Activated CD4-positive, alpha-beta T cell treated with anti-CD3 and anti-CD28 coated beads, Interleukin-2, amount 50 U/mL, for 16 hours (primary cell): ENCODE results near the gene DSCAM.

Experiments used
- DNase-seq: peaks from one replicate; pipeline ENCODE4 v3.0.0-alpha.2; 2020

DSCAM gene

GRCh38 chr21:40760821-40761220 lies 86.1 kb downstream of the DSCAM start:
- no peak for DNase-seq

DNA sequence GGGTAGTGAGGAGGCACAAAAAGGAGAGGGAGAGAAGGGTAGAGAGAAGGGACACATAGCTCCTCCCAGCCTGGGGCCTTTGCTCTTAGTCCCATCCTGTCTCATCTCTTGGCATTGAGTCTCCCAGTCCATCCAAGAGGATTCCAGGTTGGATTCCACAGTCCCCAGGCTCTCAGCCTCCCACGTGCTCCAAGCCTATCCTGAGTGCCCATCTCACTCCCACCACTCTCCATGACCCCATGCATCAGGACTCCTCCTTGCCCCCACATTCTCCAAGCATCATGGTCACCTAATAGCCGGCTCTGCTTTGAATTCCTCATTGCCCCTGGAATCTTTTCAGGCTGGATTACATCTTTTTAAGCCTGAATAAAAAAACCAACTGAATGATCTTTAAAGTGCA lies 87.9 kb downstream of the DSCAM start:
- no peak for DNase-seq

DNA sequence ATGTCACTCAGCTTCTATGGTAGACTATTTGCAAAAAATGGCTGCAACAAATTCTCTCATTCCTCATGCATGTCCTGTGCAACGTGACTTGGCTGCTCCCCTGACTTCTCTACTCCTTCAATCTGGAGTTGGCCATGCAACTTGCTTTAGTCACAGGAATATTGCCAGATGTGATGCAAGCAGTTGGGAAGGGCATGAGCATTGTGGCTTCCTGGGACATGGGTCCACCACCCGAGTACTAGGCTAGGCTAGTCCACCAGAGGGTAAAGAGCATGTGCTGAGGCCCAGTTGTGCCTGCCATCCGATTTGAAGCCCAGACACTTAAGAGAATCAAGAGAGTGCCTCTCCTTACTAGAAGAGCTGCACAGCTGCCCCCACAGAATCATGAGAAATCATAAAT lies 89.6 kb downstream of the DSCAM start:
- no peak for DNase-seq

- no peak for DNase-seq
Observed at GRCh38 chr21:40754466-40754865, 92.5 kb downstream of the DSCAM start.

DNA sequence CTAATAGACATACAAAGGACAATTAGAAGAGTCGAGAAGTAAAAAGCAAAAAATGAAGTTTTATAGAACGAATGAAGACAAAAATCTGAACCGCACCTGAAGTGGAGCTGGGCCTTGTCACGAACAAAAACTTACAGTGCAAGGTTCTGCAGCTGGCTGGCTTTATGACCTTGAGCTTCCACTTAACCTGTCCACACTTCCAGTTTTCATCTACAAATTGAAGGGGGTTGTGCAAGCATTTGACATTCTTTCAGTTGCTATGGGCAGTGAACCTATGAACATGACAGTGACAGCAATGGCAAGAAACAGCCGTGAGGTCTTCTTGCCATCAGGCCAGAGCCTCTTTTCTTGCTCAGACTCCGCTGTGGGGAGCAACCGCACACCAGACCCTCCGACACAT lies 93.2 kb downstream of the DSCAM start:
- no peak for DNase-seq

DNA sequence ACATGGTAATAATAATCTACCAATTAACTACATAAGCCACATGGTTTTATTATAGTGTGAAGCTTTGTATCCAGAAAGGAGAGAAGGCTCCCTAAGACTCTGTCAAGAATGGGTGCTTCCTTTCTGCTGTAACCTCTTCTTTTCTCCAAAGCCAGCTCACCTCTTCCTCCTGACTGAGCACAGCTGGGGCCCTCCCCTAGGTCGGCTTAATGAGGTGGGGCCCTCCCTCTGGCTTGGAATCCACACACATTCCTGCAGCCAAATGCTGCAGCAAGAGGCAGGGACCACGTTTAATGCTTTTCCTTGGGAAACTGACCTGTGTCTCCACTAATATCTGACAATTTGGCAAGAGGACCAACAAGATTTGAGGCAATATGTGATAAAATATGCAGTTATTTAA lies 94.8 kb downstream of the DSCAM start:
- DNase-seq: no peak

DNA sequence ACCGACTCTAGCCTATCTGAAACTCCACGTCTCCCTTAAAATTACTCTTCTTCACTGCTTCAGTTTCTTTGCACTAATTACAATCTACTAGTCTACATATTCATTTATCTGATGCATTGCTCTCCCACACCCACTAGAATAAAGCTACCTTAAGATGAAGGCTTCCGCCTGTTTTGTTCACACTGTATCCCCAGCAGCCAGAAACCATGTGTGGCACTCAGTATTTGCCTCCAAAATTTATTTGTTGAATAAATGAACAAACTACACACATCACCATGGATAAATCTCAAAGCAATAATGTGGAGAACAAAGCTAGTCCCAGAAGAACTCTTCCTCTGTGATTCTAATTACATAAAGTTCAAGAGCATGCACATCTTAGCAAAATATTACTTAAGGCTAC lies 95.7 kb downstream of the DSCAM start:
- no peak for DNase-seq

GRCh38 chr21:40736145-40736544 lies 110.8 kb downstream of the DSCAM start:
- no peak for DNase-seq

DNA sequence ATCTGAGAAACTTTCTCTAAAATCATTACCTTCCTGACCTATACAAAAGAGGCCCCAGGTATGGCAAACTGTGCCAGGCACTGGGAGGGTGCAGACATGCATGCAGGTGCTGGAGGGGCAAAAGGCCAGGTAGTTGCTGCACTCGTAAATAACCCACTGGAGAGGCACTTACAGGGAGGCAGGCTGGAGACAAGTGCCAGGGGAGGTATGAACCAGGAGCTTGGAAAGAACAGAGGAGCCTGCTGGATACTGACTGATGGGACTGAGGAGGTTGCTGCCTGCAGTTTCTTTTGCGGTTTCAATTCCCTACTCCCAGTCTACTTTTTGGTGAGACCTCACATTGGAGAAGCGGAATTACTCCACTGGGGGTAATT lies 113.9 kb downstream of the DSCAM start:
- DNase-seq: no peak

DNA sequence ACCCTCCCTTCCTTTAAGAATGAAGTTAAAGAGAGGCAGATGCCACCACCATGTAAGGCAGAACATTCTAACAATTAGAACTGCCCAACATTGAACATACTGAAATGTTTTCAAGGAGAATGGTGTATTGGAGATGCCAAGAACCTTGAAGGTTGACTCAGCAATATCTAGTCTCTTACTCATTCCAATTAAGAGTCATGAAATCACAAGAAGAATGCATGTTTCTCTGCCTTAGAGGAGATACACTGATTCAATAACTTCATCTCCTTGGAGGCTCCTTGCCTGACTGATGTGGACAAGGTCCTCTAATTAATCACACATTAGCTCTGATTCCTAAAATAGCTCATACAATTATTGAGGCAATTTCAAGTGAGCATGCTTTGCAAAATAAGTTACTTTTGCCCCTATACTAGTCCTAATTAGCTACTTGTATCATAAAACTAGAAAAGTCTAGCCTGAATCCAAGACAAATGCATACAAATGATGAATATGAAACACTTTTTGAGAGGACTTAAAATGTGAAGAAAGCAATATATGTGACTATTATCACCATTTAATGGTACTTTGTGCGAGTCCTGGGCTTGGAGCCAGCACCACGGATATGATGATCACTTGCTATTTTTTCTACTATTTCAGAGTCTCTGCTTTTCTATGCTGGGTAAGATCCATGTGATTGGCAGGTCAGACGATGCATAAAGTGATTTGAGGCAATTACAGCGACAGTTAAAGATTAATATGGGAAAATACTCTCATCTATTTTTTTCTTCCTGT lies 114.5 kb downstream of the DSCAM start:
- DNase-seq: no peak

GRCh38 chr21:40731206-40731605 lies 115.8 kb downstream of the DSCAM start:
- DNase-seq: no peak

DNA sequence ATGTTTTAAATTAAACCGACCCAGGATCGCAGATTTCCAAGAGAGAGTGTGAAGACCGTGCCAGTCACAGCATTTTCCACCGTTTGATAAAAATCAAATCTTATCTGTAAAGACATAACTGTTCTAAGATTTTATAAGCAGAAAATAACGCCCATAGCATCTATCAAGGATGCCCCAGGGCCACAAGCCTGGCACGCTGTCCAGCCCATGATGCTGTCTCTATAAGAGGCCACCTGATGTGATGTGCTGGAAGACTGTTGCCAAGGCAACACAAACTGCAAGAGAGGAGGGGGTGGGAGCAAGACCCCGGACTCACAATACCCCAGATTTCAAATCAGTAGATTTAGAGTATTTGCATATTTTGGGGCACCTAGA lies 116.5 kb downstream of the DSCAM start:
- no peak for DNase-seq

DNA sequence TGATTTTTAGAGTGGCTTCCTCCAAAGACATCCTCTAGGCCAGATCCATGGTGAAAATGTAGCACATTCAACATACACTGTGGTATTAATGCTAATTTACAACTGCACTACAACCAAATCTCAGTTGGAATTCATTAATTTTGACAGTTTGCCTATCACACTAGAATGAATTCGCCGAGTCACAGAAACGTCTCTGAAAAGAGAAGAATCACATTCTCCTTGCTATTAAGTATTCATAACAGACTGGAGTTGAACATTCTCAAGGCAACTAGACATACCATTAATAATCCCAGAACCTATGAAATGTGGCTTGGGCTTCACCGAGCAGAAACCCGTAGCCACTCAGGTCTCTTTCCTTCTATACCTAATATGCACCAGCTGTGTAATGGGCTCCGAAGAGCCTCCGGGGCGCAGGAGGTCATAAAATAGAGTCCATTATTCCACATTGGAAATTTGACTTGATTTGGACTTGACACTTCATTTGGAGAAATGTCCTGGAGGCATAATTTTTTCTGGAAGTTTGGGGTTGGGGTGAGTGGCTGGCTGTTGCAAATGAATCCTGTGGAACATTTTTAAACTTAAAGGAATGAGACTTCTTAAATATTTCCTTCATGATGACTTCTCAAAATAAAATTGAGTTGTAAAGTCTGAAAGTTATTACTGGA lies 117.1 kb downstream of the DSCAM start:
- DNase-seq: no peak

GRCh38 chr21:40723966-40724365 lies 123.0 kb downstream of the DSCAM start:
- no peak for DNase-seq

DNA sequence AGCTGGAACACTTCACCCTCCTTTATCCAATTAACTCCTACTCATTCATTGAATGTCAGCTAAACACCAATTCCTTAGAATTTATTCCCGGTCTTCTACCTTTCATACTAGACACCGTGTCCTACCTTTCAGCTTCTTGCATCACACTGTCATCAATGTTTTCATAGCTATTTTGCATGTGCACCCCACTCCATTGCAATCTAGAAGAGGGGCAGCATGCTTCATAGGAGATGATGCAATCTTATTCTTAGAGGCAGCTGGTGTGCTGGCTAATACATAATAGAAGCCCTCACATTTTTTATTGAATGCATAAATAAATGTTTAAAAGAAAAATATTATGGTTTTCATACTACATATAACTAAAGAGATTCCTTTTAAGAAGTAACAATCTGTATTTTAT lies 123.6 kb downstream of the DSCAM start:
- no peak for DNase-seq

DNA sequence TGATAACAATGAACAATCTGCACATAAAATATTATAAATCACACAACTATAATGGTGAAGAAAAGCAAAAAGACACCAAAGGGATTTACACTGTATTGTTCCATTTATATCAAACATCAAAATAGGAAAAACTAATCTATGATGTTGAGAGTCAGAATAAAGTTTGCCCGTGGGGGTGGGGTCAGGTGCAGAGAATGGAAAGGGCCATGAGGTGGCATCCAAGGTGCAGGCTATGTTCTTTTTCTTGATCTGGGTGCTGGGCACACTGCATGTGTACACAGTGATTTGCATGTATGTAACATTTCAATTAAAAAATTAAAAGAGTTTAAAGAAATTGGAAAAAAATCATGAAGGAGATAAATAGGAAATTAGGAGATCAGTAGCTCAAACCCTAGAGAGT lies 127.3 kb downstream of the DSCAM start:
- no peak for DNase-seq

- DNase-seq: no peak
Observed at GRCh38 chr21:40717028-40717427, 129.9 kb downstream of the DSCAM start.

- no peak for DNase-seq
Observed at GRCh38 chr21:40714536-40714935, 132.4 kb downstream of the DSCAM start.

- no peak for DNase-seq
Observed at GRCh38 chr21:40707656-40708244, 139.2 kb downstream of the DSCAM start.

GRCh38 chr21:40706806-40707655 lies 139.9 kb downstream of the DSCAM start:
- DNase-seq: no peak

- DNase-seq: no peak
Observed at GRCh38 chr21:40706176-40706575, 140.8 kb downstream of the DSCAM start.

DNA sequence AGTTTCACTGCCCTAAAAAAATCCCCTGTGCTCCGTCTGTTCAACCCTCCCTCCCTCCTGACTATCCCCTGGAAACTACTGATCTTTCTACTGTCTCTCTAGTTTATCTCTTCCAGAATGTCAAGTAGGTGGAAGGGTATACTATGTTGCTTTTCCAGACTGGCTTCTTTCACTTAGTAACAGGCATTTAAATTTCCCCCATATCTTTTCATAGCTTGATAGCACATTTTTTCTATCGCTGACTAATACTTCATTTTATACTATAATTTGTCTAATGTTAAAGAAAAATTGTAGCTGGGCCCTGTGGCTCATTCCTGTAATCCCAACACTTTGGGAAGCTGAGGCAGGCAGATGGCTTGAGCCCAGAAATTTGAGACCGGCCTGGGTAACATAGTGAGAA lies 142.8 kb downstream of the DSCAM start:
- DNase-seq: no peak

DNA sequence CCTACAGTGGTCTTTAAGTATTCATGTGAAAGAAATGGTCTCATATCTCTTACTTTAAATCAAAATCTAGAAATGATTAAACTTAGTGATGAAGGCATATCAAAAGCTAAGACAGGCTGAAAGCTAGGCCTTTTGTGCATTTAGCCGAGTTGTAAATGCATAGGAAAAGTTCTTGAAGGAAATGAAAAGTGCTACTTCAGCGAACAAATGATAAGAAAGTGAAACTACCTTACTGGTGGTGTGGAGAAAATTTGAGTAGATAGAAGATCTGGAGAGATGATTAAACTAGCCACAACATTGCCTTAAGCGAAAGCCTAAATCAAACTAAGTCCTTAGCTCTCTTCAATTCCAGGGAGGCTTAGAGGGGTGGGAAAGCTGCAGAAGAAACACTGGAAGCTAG lies 147.6 kb downstream of the DSCAM start:
- DNase-seq: no peak

DNA sequence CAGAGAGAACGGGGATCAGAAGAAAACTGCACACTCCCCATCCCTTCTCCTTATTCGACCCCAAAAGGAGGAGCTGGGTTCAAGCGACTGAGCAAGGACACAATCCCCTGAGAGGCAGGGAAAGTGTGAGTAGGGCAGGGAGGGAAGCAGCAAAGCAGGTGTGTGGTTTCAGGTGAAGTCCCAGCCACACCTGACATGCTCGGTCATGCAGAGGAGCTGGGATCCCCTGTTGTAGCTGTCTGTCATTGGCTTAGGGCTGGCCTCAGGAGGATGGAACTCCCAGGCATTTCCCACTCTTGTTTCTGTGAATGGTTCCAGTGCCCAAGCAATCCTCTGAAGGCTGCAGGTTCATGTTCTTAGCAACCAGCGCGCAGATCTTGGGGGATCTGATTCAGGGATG lies 150.7 kb downstream of the DSCAM start:
- DNase-seq: no peak
